ENCODE results near the gene EXOC6B. TPM values are rescaled to one million over a fixed set of nuclear protein-coding genes. Genes with fewer than 3 reads are reported as not detected.

The EXOC6B gene
- total RNA-seq, 1 experiment from 2014 or later = 40.1 TPM

- no peak overlapping the region for H2AFZ ChIP-seq (ENCODE audit: low read length)
- no peak overlapping the region for H2BK15ac ChIP-seq (ENCODE audit: low read depth, low read length)
- H3K56ac ChIP-seq (ENCODE audit: insufficient read length, low read depth, low read length) = no peak overlapping the region
- H3K4me2 ChIP-seq (ENCODE audit: insufficient read depth, insufficient read length, low read length) = no peak overlapping the region
- no peak overlapping the region for H3K27ac Mint-ChIP-seq
- H2BK5ac ChIP-seq (ENCODE audit: insufficient read length, low read length) = no peak overlapping the region
- H3K79me2 ChIP-seq (ENCODE audit: insufficient read depth, low read length) = no peaks in the 10 kb centered on the region
- no peaks in the 10 kb centered on the region for H3K9me3 Mint-ChIP-seq
- no peak overlapping the region for H3T11ph ChIP-seq (ENCODE audit: low read length)
- no peak overlapping the region for H3K4me3 Mint-ChIP-seq
- H3K9ac ChIP-seq (ENCODE audit: extremely low read depth, insufficient read length, low read length) = no peak overlapping the region
- H2BK12ac ChIP-seq (ENCODE audit: insufficient read length, low read depth, low read length) = no peak overlapping the region
- H3K27ac ChIP-seq (ENCODE audit: insufficient read length, low read depth, low read length) = no peak overlapping the region
- H4K8ac ChIP-seq (replicated peaks; ENCODE audit: insufficient read length, low read depth, low read length) = no peak overlapping the region
- H3K23ac ChIP-seq (ENCODE audit: insufficient read length, low read depth, low read length) = no peak overlapping the region
- H2AK5ac ChIP-seq (ENCODE audit: insufficient read length, low read length) = no peak overlapping the region
- H3K27me3 ChIP-seq (ENCODE audit: insufficient read depth, low read length) = no peaks in the 10 kb centered on the region
- H3K4me1 Mint-ChIP-seq = no peaks in the 10 kb centered on the region
- no peak overlapping the region for H2BK20ac ChIP-seq (ENCODE audit: low read depth, low read length, poor library complexity, severe bottlenecking)
- no peaks in the 10 kb centered on the region for H3K4me1 ChIP-seq (ENCODE audit: insufficient read depth, low read length)
- H3K18ac ChIP-seq (ENCODE audit: insufficient read length, low read depth, low read length) = no peak overlapping the region
- no peak overlapping the region for H4K5ac ChIP-seq (ENCODE audit: insufficient read length, low read depth, low read length)
- H3K9me3 ChIP-seq (ENCODE audit: control insufficient read depth, low read depth, low read length) = no peaks in the 10 kb centered on the region
- WGBS (ENCODE audit: extremely low coverage, insufficient read length, low lambda C conversion rate) = no CpG with 5 or more reads among the region's 1 CpG
- H3K23me2 ChIP-seq (ENCODE audit: insufficient read length, low read depth, low read length, poor library complexity, severe bottlenecking) = no peaks in the 10 kb centered on the region
- DNase-seq = no peak
- TF ChIP-seq CTCF (conservative IDR thresholded peaks at IDR 0.05) = no peak
- H3K36me3 Mint-ChIP-seq (ENCODE audit: insufficient read depth in 1 of 3, low read depth in 3 of 3) = no peaks in the 10 kb centered on the region; a peak in 2 of 7 replicates
- H3K79me1 ChIP-seq (ENCODE audit: insufficient read depth, low read depth, low read length, poor library complexity, severe bottlenecking) = no peaks in the 10 kb centered on the region
- no peaks in the 10 kb centered on the region for H3K27me3 Mint-ChIP-seq (ENCODE audit: low read depth)
- H3K14ac ChIP-seq (ENCODE audit: insufficient read depth, low read length) = no peak overlapping the region
- no peak overlapping the region for H3K4ac ChIP-seq (ENCODE audit: low read depth, low read length)
- H2BK120ac ChIP-seq (ENCODE audit: low read depth, low read length, poor library complexity, severe bottlenecking) = no peak overlapping the region
- H4K91ac ChIP-seq (ENCODE audit: insufficient read length, low read depth, low read length) = no peak overlapping the region
- H4K20me1 ChIP-seq (ENCODE audit: control insufficient read depth, insufficient read depth, insufficient read length) = no peaks in the 10 kb centered on the region
These were observed 464.8 kb downstream of the EXOC6B start for GRCh38 chr2:72361042-72361441.
